Natural killer cell treated with Interleukin-12 subunit alpha and Interleukin-12 subunit beta and Interleukin-15 and Interleukin-18, amount 100 ng/mL, for 72 hours (primary cell): ENCODE results near the gene NUDT22. TPM values are rescaled to one million over a fixed set of nuclear protein-coding genes. Genes with fewer than 3 reads are reported as not detected.

Experiments
- ATAC-seq, 2 donors: fragments of 150-1000 bp; cut with Tn5 transposase in 1 of 2; sonication (Bioruptor Pico), chemical (Tn5 transposase) in 1 of 2; 2 replicates each; pipeline ENCODE4 v1.10.0; 2021
- DNase-seq: peaks from one replicate; pipeline ENCODE4 v3.0.0; 2022; ENCODE audit warnings: low spot score
- H3K27ac Mint-ChIP-seq, 2 donors: 1 replicate in 1 of 2; 2 replicates in 1 of 2; pipeline ENCODE4 v1.8.0; 2022; ENCODE audit warnings: mixed read lengths in 2 of 2, mild to moderate bottlenecking in 1 of 2, moderate library complexity in 1 of 2
- H3K27me3 Mint-ChIP-seq, 2 donors: 1 replicate in 1 of 2; 2 replicates in 1 of 2; pipeline ENCODE4 v1.8.0; 2022; ENCODE audit warnings: mixed read lengths in 2 of 2
- H3K36me3 Mint-ChIP-seq: one replicate; pipeline ENCODE4 v1.8.0; 2022; ENCODE audit warnings: mixed read lengths
- H3K4me1 Mint-ChIP-seq, 2 donors: 1 replicate in 1 of 2; 2 replicates in 1 of 2; pipeline ENCODE4 v1.8.0; 2022; ENCODE audit warnings: low read depth in 2 of 2, mixed read lengths in 2 of 2, mild to moderate bottlenecking in 1 of 2
- H3K4me3 Mint-ChIP-seq: one replicate; pipeline ENCODE4 v1.8.0; 2022; ENCODE audit warnings: mixed read lengths
- H3K9me3 Mint-ChIP-seq: 2 replicates; pipeline ENCODE4 v1.8.0; 2022; ENCODE audit warnings: mixed read lengths
- total RNA-seq, 2 donors: library from RNA; stranded (reverse); gene quantifications; one replicate each; pipeline ENCODE4 v1.2.3, GENCODE V29; 2022

NUDT22 gene
- total RNA-seq, 2 donors from 2014 or later, result 83.6 to 120 TPM

DNA sequence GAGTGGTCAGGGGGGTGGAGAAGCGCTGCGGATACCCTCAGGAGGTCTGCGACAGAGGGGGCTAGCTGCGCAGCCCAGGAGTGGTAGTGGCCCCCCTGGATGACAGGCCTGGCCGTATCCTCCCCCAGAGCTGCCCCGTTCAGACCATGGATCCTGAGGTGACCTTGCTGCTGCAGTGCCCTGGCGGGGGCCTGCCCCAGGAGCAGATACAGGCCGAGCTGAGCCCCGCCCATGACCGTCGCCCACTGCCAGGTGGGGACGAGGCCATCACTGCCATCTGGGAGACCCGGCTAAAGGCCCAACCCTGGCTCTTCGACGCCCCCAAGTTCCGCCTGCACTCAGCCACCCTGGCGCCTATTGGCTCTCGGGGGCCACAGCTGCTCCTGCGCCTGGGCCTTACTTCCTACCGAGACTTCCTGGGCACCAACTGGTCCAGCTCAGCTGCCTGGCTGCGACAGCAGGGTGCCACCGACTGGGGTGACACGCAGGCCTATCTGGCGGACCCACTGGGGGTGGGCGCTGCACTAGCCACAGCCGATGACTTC lies 505 bp downstream of the NUDT22 start:
- Mint-ChIP-seq H3K9me3 (no peaks in the 10 kb centered on the region), H3K27ac (peak overlapping the region; percentile 79 to 90), H3K27me3 (no peaks in the 10 kb centered on the region), H3K36me3 (no peaks in the 10 kb centered on the region), H3K4me1 (peaks cover 25 to 27% of the 10 kb centered on the region in 2 donors), H3K4me3 (peak overlapping the region; percentile 84)
- ATAC-seq (peak; percentile 65 to 66), DNase-seq (peak; percentile 77)

DNA sequence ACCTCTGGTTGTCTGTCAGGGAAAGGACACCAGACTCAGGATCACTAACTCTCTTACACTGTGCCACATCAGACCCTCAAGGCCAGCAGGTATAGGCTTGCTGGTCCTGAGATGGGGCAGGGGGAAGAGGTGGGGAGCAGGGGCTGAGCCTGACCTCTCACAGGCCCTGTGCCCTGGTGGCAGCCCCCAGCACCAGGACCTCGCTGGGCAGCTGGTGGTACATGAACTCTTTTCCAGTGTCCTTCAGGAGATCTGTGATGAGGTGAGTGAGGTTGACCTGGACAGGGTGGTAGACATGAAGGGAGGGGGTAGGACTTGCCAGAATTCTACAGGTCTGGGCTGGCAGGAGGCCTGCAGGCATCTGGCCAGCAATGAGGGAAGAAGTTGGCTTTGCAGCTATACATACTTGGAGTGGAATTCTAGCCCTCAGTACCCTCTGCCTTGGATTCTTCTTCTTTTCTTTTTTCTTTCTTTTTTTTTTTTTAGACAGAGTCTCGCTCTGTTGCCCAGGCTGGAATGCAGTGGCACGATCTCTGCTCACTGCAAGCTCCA lies 1.4 kb downstream of the NUDT22 start:
- peak overlapping the region; percentile 84 for H3K4me3 Mint-ChIP-seq
- H3K9me3 Mint-ChIP-seq, result no peaks in the 10 kb centered on the region
- no peak for ATAC-seq
- H3K27ac Mint-ChIP-seq, result peak overlapping the region; percentile 79 to 90
- no peaks in the 10 kb centered on the region for H3K27me3 Mint-ChIP-seq
- no peak for DNase-seq
- no peaks in the 10 kb centered on the region for H3K36me3 Mint-ChIP-seq
- H3K4me1 Mint-ChIP-seq, result peaks cover 27 to 31% of the 10 kb centered on the region in 2 donors

DNA sequence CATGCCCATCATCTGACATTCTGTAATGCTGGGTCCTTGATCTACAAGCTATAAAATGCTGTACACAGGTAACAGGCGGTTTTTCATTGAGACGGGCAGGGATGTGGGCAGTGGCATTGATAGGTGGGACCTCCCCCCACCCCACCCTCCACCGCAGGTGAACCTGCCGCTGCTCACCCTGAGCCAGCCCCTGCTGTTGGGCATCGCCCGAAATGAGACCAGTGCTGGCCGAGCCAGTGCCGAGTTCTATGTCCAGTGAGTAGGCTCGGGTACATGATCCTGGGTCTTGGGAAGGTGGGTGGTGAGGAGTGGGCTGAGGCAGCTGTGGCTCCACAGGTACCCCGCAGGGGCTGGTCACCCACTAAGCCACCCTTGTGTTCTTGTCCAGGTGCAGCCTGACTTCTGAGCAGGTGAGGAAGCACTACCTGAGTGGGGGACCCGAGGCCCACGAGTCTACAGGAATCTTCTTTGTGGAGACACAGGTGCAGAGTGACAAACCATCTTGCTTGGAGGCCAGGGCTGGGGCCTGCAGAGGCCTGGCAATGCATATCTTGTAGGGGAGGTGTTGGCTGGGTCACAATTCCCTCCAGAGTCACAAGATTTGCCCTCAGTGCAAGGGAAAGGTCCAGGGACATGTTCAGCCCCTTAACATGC lies 3.1 kb downstream of the NUDT22 start:
- Mint-ChIP-seq H3K4me3 (peak overlapping the region; percentile 90), H3K9me3 (no peaks in the 10 kb centered on the region), H3K4me1 (peaks cover 27 to 31% of the 10 kb centered on the region in 2 donors), H3K36me3 (no peaks in the 10 kb centered on the region), H3K27me3 (no peaks in the 10 kb centered on the region), H3K27ac (peak overlapping the region; percentile 84 to 89)
- ATAC-seq (no peak), DNase-seq (no peak)

DNA sequence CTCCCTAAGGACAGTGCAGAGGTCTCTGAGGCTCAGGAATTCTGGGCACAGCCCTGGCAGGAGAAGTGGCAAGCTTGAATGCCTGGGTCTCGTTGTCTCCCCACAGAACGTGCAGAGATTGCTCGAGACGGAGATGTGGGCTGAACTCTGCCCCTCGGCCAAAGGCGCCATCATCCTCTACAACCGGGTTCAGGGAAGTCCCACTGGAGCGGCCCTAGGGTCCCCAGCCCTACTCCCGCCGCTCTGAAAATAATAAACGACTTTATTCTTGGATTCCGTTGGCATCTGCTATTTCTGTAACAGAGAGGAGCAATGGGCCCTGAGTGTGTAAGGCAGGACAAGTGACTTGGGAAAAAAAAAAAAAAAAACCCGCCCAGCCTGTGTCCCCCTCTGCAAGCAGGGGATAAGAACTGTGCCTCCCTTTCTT lies 3.7 kb downstream of the NUDT22 start:
- Mint-ChIP-seq H3K27me3 (no peaks in the 10 kb centered on the region), H3K4me3 (peak overlapping the region; percentile 90), H3K27ac (peak overlapping the region; percentile 84 to 89), H3K4me1 (peaks cover 27 to 31% of the 10 kb centered on the region in 2 donors), H3K9me3 (no peaks in the 10 kb centered on the region), H3K36me3 (no peaks in the 10 kb centered on the region)
- no peak for ATAC-seq
- peak; percentile 60 for DNase-seq

DNA sequence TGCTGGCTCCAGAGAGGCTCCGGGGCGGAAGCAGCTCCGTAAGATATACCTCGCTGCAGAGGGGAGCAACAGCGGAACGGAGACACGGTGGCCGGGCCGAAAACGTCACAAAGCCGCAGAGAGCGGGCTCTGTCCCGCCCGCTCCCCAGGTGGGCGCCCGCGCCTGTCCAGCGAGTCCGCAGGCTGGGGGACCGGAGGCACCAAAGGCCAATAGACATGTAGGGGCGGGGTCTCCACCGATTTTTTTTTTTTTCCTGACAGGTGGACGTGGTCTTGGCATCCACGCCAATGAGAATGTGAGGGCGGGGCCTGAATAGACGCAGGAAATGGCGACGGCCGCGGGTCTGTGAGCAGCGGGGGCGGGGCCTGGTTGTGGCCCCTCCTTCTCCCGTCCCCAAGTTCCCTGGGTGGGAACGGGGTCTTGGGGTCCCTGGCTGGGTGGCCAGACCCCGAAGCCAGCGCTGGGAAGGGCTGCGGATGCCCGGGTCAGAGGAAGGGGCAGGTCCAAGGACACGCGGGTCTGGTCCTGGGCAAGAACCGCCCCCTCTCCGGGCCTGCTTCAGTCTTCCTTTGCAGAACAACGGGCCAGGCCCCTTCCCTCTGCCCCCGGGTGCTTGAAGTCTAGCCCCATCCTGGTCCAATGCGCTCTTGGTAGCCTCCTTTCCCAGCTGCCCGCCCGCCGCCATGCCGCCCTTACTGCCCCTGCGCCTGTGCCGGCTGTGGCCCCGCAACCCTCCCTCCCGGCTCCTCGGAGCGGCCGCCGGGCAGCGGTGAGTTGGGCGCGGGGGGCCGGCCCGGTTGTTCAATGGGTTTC lies 4.3 kb downstream of the NUDT22 start, which contains the start of gene DNAJC4:
Gene DNAJC4, plus strand, starts transcription at position 378 of the 814 bp plus-strand sequence. Its CDS starts 307 bp downstream, at position 685.
- H3K4me3 Mint-ChIP-seq, result peak within 1 kb of the TSS; percentile 90
- H3K27me3 Mint-ChIP-seq, result no peaks in the 10 kb centered on the region
- ATAC-seq, result peak; percentile 70 to 78
- H3K36me3 Mint-ChIP-seq, result no peaks in the 10 kb centered on the region
- H3K27ac Mint-ChIP-seq, result peak within 1 kb of the TSS; percentile 84 to 89
- no peaks in the 10 kb centered on the region for H3K9me3 Mint-ChIP-seq
- DNase-seq, result peak; percentile 94
- peaks cover 26 to 31% of the 10 kb centered on the region in 2 donors for H3K4me1 Mint-ChIP-seq

DNA sequence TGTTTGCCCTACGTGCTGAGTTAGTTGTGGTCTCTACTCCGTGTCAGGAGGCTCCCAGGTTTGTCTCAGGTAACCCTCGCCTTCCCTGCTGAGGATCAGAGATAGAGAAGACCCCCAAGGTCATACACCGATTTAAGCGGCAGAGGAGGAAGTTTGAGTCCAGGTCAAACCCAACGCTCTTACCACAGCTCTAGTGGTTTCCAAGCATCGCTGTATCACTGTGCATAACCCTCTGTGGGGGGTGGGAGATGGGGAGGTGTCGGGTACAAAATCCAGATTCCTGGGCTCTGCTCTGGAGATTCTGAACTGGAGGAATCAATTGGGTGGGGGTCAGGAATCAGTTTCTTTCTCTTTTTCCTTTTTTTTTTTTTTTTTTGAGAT lies 4.9 kb downstream of the NUDT22 start:
- no peak for ATAC-seq
- H3K27ac Mint-ChIP-seq, result peak overlapping the region; percentile 84 to 89
- H3K9me3 Mint-ChIP-seq, result no peaks in the 10 kb centered on the region

DNA sequence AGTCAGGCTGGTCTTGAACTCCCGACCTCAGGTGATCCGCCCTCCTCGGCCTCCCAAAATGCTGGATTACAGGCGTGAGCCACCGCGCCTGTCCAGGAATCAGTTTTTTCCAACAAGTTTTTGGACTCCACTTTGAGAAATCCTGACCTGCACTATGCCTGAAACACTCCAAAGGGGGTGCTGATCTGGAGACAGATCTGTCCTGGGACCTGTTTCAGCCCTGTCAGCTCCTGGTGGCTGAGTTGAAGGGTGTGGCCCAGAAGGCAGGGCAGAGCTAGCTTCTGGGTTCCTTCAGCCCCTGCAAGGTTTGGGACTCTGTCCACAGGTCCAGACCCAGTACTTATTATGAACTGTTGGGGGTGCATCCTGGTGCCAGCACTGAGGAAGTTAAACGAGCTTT lies 5.5 kb downstream of the NUDT22 start:
- DNase-seq, result no peak

More for the DNA sequence above, 4.9 kb downstream of the NUDT22 start:
- no peaks in the 10 kb centered on the region for H3K27me3 Mint-ChIP-seq
- peaks cover 29 to 33% of the 10 kb centered on the region in 2 donors for H3K4me1 Mint-ChIP-seq
- no peaks in the 10 kb centered on the region for H3K36me3 Mint-ChIP-seq
- no peak for DNase-seq
- H3K4me3 Mint-ChIP-seq, result peak overlapping the region; percentile 90

DNA sequence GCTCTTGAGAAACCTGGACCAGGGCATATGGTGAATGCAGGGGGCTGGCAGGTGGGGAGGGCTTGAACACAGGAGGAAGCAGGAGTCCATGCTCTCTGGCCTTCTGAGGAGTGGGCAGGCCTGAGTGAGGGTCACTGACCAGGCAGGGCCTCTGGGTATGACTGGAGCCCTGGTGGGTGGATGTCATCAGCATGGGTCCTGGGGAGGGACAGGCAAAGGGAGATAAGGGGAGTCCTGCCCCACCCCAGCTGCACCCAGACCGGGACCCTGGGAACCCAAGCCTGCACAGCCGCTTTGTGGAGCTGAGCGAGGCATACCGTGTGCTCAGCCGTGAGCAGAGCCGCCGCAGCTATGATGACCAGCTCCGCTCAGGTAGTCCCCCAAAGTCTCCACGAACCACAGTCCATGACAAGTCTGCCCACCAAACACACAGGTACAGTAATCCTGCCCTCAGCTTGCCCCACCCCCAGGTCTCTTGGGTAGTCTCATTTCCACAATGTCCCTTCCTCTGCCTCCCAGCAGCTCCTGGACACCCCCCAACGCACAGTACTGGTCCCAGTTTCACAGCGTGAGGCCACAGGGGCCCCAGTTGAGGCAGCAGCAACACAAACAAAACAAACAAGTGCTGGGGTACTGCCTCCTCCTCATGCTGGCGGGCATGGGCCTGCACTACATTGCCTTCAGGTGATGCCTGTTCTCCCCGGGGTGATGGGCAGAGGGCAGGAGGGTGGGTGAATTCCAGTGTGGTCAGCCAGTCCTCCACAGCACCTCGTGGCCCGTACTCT lies 6.3 kb downstream of the NUDT22 start:
- peak overlapping the region in 1 of 2 donors; percentile 89 for H3K27ac Mint-ChIP-seq
- no peaks in the 10 kb centered on the region for H3K27me3 Mint-ChIP-seq
- H3K4me1 Mint-ChIP-seq, result peaks cover 26 to 27% of the 10 kb centered on the region in 2 donors
- DNase-seq (no peak), ATAC-seq (no peak)
- H3K9me3 Mint-ChIP-seq, result no peaks in the 10 kb centered on the region
- no peaks in the 10 kb centered on the region for H3K36me3 Mint-ChIP-seq
- H3K4me3 Mint-ChIP-seq, result peak overlapping the region; percentile 56

More for the DNA sequence above, 5.5 kb downstream of the NUDT22 start:
- peaks cover 29 to 33% of the 10 kb centered on the region in 2 donors for H3K4me1 Mint-ChIP-seq
- H3K27ac Mint-ChIP-seq, result peak overlapping the region in 1 of 2 donors; percentile 89
- no peaks in the 10 kb centered on the region for H3K27me3 Mint-ChIP-seq
- no peaks in the 10 kb centered on the region for H3K36me3 Mint-ChIP-seq
- H3K4me3 Mint-ChIP-seq, result peak overlapping the region; percentile 90
- no peak for ATAC-seq
- H3K9me3 Mint-ChIP-seq, result no peaks in the 10 kb centered on the region

DNA sequence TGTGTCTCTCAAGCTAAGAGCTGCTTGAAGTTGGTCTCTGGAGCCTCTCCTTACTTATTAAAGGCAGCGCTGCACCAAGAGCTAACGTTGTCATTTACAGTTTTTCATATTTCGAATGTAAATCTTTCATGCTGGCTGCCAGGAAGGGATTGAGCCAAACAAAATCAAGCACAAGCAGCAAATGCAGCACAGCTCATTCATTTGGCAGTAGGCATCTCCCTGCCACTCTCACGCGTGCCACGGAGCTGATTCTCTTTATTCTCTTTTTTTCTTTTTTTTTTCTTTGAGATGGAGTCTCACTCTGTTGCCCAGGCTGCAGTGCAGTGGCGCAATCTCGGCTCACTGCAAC lies 6.9 kb downstream of the NUDT22 start:
- Mint-ChIP-seq H3K9me3 (no peaks in the 10 kb centered on the region), H3K27me3 (no peaks in the 10 kb centered on the region), H3K36me3 (no peaks in the 10 kb centered on the region), H3K4me3 (peak overlapping the region; percentile 71), H3K27ac (no peak overlapping the region), H3K4me1 (peaks cover 20 to 23% of the 10 kb centered on the region in 2 donors)
- ATAC-seq, result no peak
- no peak for DNase-seq

DNA sequence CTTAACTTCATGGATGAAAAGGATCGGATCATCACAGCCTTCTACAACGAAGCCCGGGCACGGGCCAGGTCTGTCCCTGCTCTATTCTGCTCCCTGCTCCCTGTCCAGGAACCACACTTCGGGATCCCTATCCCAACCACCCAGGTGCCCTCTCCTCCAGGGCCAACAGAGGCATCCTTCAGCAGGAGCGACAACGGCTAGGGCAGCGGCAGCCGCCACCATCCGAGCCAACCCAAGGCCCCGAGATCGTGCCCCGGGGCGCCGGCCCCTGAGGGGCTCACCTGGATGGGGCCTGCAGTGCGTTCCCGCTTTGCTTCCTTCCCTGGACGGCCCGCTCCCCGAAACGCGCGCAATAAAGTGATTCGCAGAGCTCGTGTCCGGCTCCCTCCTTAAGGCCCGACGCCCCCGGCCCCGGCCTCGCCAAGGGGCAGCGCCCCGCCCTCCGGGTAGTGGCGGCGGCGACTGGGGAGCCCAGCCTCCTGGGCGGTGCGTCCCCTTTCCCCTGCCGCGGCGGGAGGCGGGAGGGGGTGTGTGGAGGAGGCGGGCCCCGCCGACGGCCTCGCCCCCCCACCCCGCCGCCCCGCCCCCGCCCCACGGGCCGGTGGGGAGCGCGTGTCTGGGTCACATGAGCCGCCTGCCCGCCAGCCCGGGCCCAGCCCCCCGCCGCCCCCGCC lies 8.0 kb downstream of the NUDT22 start, which contains the start of gene VEGFB:
Gene VEGFB, plus strand, starts transcription at position 672 of the 674 bp plus-strand sequence. CDS start 250 bp downstream, outside the sequence.
- peaks cover 19 to 23% of the 10 kb centered on the region in 2 donors for H3K4me1 Mint-ChIP-seq
- DNase-seq (peak; percentile 85), ATAC-seq (peak; percentile 80 to 84)
- no peaks in the 10 kb centered on the region for H3K9me3 Mint-ChIP-seq
- H3K4me3 Mint-ChIP-seq, result peak within 1 kb of the TSS; percentile 71
- H3K27me3 Mint-ChIP-seq, result no peaks in the 10 kb centered on the region
- no peaks in the 10 kb centered on the region for H3K36me3 Mint-ChIP-seq
- peak within 1 kb of the TSS in 1 of 2 donors; percentile 63 for H3K27ac Mint-ChIP-seq

DNA sequence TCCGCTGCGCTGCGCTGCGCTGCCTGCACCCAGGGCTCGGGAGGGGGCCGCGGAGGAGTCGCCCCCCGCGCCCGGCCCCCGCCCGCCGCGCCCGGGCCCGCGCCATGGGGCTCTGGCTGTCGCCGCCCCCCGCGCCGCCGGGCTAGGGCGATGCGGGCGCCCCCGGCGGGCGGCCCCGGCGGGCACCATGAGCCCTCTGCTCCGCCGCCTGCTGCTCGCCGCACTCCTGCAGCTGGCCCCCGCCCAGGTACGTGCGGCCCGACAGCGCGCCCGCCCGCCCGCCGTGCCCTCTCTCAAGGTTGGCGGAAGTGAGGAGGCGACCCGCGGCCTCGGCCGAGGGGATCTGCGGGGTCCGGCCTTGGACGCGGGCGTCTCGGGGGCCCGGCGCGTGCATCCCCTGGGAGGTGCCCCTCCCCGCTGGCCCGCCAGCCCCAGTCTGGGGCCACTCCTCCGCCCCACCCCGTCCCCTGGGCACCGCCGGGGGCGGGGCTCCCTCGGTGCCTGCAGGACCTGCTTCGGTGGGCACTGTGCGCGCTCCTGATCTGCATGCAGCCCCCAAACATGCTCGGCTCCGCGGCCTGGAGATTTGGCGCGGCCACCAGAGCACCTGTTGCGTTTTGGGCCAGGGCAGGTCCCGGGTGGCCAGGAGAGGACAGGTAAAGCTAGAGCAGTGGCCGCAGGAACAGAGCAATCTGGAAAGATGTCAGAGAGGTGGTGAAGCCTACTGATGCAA lies 8.7 kb downstream of the NUDT22 start:
- ATAC-seq (peak; percentile 61 to 68), DNase-seq (no peak)
- Mint-ChIP-seq H3K4me1 (peaks cover 11 to 22% of the 10 kb centered on the region in 2 donors), H3K27me3 (no peaks in the 10 kb centered on the region), H3K36me3 (no peaks in the 10 kb centered on the region), H3K4me3 (peak overlapping the region; percentile 71), H3K9me3 (no peaks in the 10 kb centered on the region), H3K27ac (peak overlapping the region in 1 of 2 donors; percentile 63)
